Osteocyte (in vitro differentiated cells): Measurements from ENCODE around the gene NT5DC2. TPM values are rescaled to one million over a fixed set of nuclear protein-coding genes. Genes with fewer than 3 reads are reported as not detected.

Experiments
- DNase-seq: peaks from one replicate; pipeline ENCODE4 v3.0.0; 2021; ENCODE audit warnings: mixed read lengths; ENCODE audit not compliant: unreplicated experiment; ENCODE audit errors: extremely low spot score
- H3K27ac Mint-ChIP-seq: one replicate; pipeline ENCODE4 v1.8.0; 2021; ENCODE audit warnings: mild to moderate bottlenecking, mixed read lengths; ENCODE audit not compliant: unreplicated experiment
- H3K27me3 Mint-ChIP-seq: one replicate; pipeline ENCODE4 v1.8.0; 2021; ENCODE audit warnings: mixed read lengths; ENCODE audit not compliant: unreplicated experiment
- H3K36me3 Mint-ChIP-seq: one replicate; pipeline ENCODE4 v1.8.0; 2021; ENCODE audit warnings: mixed read lengths; ENCODE audit not compliant: unreplicated experiment
- H3K4me1 Mint-ChIP-seq: one replicate; pipeline ENCODE4 v1.8.0; 2021; ENCODE audit warnings: mixed read lengths; ENCODE audit not compliant: unreplicated experiment
- H3K4me3 Mint-ChIP-seq: one replicate; pipeline ENCODE4 v1.8.0; 2021; ENCODE audit warnings: mild to moderate bottlenecking, moderate library complexity, mixed read lengths; ENCODE audit not compliant: unreplicated experiment
- H3K9me3 Mint-ChIP-seq: one replicate; pipeline ENCODE4 v1.8.0; 2021; ENCODE audit warnings: mixed read lengths; ENCODE audit not compliant: unreplicated experiment
- total RNA-seq: library from RNA; stranded (reverse); gene quantifications from 2 replicates; pipeline ENCODE4 v1.2.1, GENCODE V29; 2021
- TF ChIP-seq, protein P1 (sequence below): fragments of 200-600 bp; sonication (generic); IDR thresholded peaks from 2 replicates; pipeline ENCODE4 v1.5.0; 2021; ENCODE audit warnings: antibody characterized with exemption, mild to moderate bottlenecking, moderate library complexity

NT5DC2 gene
- total RNA-seq, 1 donor from 2014 or later = 178 TPM

DNA sequence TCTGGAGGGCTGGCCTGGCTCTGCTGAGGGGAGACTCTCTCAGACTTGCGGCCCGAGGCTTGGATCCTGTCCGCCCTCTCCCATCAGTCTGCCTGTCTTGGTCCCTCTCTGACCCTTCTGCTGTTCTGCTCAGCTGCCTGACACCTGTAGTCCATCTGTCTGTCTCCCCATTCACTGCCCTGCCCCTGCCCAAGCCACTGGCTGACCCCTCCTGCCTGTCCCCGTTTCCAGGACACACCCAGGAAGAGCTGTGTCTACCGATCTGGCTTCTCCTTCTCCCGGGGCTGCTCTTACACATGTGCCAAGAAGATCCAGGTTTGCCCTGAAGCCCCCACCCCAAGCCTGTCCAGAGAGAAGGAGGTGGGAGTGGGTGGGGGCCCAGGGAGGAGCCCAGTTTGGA lies 18.5 kb downstream of the NT5DC2 start:
- no peak overlapping the region for H3K4me3 Mint-ChIP-seq
- H3K27ac Mint-ChIP-seq = no peak overlapping the region
- H3K36me3 Mint-ChIP-seq = no peaks in the 10 kb centered on the region
- H3K9me3 Mint-ChIP-seq = no peaks in the 10 kb centered on the region
- DNase-seq = no peak
- TF ChIP-seq, protein P1, sequence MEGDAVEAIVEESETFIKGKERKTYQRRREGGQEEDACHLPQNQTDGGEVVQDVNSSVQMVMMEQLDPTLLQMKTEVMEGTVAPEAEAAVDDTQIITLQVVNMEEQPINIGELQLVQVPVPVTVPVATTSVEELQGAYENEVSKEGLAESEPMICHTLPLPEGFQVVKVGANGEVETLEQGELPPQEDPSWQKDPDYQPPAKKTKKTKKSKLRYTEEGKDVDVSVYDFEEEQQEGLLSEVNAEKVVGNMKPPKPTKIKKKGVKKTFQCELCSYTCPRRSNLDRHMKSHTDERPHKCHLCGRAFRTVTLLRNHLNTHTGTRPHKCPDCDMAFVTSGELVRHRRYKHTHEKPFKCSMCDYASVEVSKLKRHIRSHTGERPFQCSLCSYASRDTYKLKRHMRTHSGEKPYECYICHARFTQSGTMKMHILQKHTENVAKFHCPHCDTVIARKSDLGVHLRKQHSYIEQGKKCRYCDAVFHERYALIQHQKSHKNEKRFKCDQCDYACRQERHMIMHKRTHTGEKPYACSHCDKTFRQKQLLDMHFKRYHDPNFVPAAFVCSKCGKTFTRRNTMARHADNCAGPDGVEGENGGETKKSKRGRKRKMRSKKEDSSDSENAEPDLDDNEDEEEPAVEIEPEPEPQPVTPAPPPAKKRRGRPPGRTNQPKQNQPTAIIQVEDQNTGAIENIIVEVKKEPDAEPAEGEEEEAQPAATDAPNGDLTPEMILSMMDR = no peak
- H3K27me3 Mint-ChIP-seq = no peaks in the 10 kb centered on the region
- peaks cover 4% of the 10 kb centered on the region for H3K4me1 Mint-ChIP-seq

DNA sequence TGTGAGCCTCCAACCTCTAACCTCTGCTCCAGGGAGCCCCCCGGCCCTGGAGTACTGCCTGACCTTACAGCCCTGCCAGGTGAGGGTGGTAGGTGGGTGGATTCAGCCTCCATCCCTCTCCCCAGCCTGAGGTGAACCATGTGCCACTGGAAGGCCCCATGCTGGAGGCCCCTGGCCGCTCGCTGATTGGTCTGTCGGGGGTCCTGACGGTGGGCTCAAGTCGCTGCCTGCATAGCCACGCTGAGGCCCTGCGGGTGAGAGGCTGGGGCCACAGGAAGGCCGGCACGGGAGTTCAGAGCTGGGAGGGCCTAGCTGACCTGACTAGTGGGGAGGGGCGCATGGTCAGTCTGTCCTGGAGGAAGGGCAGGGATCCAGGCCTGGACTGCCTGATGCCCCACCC lies 19.1 kb downstream of the NT5DC2 start:
- Mint-ChIP-seq H3K4me1 (peaks cover 4% of the 10 kb centered on the region), H3K9me3 (no peaks in the 10 kb centered on the region), H3K4me3 (no peak overlapping the region), H3K27ac (no peak overlapping the region), H3K27me3 (no peaks in the 10 kb centered on the region), H3K36me3 (no peaks in the 10 kb centered on the region)
- no peak for DNase-seq
- TF ChIP-seq, protein P1 = no peak

DNA sequence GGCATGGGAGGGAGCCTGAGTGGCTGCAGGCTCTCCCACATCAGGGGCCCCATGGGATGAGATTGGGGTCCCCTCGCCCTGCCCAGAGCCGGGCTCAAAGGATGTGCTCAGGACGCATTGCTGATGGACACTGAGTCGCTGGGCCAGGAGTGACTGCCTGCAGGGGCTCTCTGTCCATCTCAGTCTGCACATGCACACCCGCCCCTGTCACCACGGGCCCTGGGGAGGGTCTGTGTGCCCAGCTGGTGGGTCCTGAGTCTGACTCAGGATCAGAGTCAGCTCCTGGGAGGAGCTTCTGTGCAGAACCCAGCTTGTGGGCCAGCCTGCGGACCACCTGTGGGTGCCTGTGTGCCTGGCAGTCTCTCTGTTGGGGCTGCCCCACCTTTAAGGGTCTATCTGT lies 20.4 kb downstream of the NT5DC2 start:
- Mint-ChIP-seq H3K27ac (no peak overlapping the region), H3K27me3 (no peaks in the 10 kb centered on the region), H3K4me3 (no peak overlapping the region), H3K36me3 (no peaks in the 10 kb centered on the region), H3K9me3 (no peaks in the 10 kb centered on the region), H3K4me1 (peaks cover 4% of the 10 kb centered on the region)
- TF ChIP-seq, protein P1 = no peak
- no peak for DNase-seq

DNA sequence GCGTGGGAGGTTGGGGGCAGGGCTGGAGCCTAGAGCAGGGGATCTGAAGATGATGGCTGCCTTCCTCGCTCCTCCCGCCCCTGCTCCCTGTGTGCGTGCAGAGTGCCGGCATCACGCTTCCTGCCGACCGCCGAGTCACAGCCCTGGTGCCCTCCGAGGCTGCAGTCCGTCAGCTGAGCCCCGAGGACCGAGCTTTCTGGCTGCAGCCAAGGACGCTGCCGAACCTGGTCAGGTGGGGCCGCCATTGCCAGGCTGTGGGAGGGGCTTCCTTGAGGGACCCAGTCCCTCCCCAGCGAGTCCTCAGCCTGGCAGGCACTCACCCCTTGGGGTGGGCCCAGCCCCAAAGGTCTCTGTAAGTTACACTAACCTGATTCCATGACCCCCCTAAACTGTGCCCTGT lies 20.9 kb downstream of the NT5DC2 start:
- Mint-ChIP-seq H3K27me3 (no peaks in the 10 kb centered on the region), H3K4me1 (peaks cover 4% of the 10 kb centered on the region), H3K4me3 (no peak overlapping the region), H3K9me3 (no peaks in the 10 kb centered on the region), H3K27ac (no peak overlapping the region), H3K36me3 (no peaks in the 10 kb centered on the region)
- no peak for DNase-seq
- TF ChIP-seq, protein P1 = no peak

DNA sequence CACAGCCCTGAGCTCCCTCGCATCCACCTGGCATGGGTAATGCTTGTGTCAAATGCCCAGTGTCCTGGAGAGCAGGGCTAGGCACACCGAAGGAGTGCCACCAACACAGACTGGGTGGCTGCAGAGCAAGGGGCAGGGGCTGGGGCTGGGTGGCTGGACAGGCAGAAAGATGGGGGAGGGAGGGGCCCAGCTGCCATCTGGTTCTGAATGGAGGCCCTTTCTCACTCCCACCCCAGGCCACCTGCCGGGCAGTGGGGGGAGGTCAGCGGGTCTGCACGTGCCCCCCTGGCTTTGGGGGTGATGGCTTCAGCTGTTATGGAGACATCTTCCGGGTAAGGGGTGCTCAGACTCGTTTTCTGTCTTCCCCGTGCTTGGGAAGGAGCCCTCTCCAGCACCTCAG lies 21.6 kb downstream of the NT5DC2 start:
- Mint-ChIP-seq H3K36me3 (no peaks in the 10 kb centered on the region), H3K27me3 (no peaks in the 10 kb centered on the region), H3K4me3 (no peak overlapping the region), H3K9me3 (no peaks in the 10 kb centered on the region), H3K27ac (no peak overlapping the region), H3K4me1 (peaks cover 8% of the 10 kb centered on the region)
- TF ChIP-seq, protein P1 = no peak
- no peak for DNase-seq
